ENCODE results near the gene FOXP1.

GRCh38 chr3:71121429-71122167, 461.9 kb downstream of the FOXP1 start:
- no peak for TF ChIP-seq POLR2A (IDR thresholded peaks at IDR 0.05; ENCODE audit: low read depth, low read length)
- no peak for TF ChIP-seq POLR2AphosphoS5 (IDR thresholded peaks at IDR 0.05; ENCODE audit: low read depth, low read length)
- no peak for TF ChIP-seq TAF1 (IDR thresholded peaks at IDR 0.05; ENCODE audit: borderline replicate concordance, low read depth, low read length)

Data from GM12892 (cell line).